ENCODE results near the gene HOMER1.

GRCh38 chr5:79544131-79544530 lies 30.2 kb upstream of the HOMER1 start:
- TF ChIP-seq CTCF (IDR thresholded peaks at IDR 0.05) (no peak), EP300 (IDR thresholded peaks at IDR 0.05) (no peak), POLR2A (IDR thresholded peaks at IDR 0.05) (no peak), POLR2AphosphoS5 (IDR thresholded peaks at IDR 0.05) (no peak)

All from sigmoid colon (tissue), 4 donors.